ENCODE results near the gene DEPP1. TPM values are rescaled to one million over a fixed set of nuclear protein-coding genes. Genes with fewer than 3 reads are reported as not detected.
A peak's percentile ranks its signal among the peaks of the same experiment; 100 is the strongest.

The DEPP1 gene
- total and polyA plus RNA-seq, 10 of the 15 experiments (the other 5 are each of a cell fraction or from before 2014, with no cell fraction given), result 1.7 to 12.1 (median 7.3) TPM

DNA sequence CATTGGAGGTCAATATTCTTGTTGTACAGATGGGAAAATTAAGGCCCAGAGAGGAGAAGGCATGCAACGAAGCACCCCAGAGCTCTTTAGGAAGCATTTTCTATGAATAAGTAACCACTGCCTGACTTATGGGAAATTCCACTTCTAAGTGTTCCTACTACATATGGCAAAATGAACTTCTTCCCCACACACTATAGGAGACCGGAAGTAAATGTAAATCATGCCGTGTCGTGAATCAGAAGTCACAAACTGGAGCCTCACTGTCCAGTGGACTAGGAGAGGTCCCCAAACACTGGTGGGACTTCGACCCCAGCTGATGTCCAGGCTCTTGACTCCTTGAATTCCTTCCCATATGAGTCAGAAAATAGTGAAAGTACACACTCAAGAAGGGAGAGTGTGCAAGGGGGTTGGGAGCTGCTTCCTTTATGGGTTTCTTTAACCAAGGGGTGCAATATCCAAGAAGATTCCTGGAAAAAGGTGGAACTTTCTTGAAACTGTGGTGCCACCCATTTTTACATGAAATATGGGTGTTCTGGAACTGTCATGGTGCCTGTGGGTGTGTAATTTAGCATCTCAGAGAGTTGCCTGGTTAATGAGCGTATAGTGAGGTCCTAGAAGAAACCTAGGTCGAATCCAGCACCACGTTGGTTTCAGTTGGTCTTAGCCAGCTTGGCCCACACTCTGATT lies 12.3 kb downstream of the DEPP1 start (continued):
- TF ChIP-seq NR2F1 (conservative IDR thresholded peaks at IDR 0.05) (peak; percentile 17; the same call in 1 of the 2 replicates), STAT1 (conservative IDR thresholded peaks at IDR 0.05) (no peak), SIN3A (IDR thresholded peaks at IDR 0.05; ENCODE audit: low read depth, low read length) (no peak), EGR1 (IDR thresholded peaks at IDR 0.05; ENCODE audit: borderline replicate concordance in 1 of 2, low read depth in 2 of 2, low read length in 2 of 2) (no peak), SMAD1 (IDR thresholded peaks at IDR 0.05; ENCODE audit: low read depth, partially characterized antibody) (no peak), GATAD2B (conservative IDR thresholded peaks at IDR 0.05; ENCODE audit: low read depth) (0 out of 2 replicates have a peak, but pooled peaks have one; percentile 37), ZNF217 (IDR thresholded peaks at IDR 0.05) (no peak), SUPT20H (IDR thresholded peaks at IDR 0.05; ENCODE audit: borderline replicate concordance, control insufficient read depth, low read depth, low read length) (no peak), POLR2AphosphoS2 (IDR thresholded peaks at IDR 0.05; ENCODE audit: low read depth, low read length) (no peak), MEF2A (IDR thresholded peaks at IDR 0.05; ENCODE audit: insufficient read depth, low read depth, low read length) (no peak), SRF (IDR thresholded peaks at IDR 0.05; ENCODE audit: low read depth in 2 of 2, low read length in 2 of 2) (no peak), ZZZ3 (IDR thresholded peaks at IDR 0.05; ENCODE audit: control insufficient read depth, insufficient read length, low read depth) (no peak), MYB (IDR thresholded peaks at IDR 0.05; ENCODE audit: borderline replicate concordance, low read depth, low read length) (no peak)
- TF ChIP-seq, protein P1, sequence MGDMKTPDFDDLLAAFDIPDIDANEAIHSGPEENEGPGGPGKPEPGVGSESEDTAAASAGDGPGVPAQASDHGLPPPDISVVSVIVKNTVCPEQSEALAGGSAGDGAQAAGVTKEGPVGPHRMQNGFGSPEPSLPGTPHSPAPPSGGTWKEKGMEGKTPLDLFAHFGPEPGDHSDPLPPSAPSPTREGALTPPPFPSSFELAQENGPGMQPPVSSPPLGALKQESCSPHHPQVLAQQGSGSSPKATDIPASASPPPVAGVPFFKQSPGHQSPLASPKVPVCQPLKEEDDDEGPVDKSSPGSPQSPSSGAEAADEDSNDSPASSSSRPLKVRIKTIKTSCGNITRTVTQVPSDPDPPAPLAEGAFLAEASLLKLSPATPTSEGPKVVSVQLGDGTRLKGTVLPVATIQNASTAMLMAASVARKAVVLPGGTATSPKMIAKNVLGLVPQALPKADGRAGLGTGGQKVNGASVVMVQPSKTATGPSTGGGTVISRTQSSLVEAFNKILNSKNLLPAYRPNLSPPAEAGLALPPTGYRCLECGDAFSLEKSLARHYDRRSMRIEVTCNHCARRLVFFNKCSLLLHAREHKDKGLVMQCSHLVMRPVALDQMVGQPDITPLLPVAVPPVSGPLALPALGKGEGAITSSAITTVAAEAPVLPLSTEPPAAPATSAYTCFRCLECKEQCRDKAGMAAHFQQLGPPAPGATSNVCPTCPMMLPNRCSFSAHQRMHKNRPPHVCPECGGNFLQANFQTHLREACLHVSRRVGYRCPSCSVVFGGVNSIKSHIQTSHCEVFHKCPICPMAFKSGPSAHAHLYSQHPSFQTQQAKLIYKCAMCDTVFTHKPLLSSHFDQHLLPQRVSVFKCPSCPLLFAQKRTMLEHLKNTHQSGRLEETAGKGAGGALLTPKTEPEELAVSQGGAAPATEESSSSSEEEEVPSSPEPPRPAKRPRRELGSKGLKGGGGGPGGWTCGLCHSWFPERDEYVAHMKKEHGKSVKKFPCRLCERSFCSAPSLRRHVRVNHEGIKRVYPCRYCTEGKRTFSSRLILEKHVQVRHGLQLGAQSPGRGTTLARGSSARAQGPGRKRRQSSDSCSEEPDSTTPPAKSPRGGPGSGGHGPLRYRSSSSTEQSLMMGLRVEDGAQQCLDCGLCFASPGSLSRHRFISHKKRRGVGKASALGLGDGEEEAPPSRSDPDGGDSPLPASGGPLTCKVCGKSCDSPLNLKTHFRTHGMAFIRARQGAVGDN (IDR thresholded peaks at IDR 0.05), result peak; percentile 50; the same call in 1 of the 2 replicates
- TF ChIP-seq, protein P2, sequence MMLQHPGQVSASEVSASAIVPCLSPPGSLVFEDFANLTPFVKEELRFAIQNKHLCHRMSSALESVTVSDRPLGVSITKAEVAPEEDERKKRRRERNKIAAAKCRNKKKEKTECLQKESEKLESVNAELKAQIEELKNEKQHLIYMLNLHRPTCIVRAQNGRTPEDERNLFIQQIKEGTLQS (IDR thresholded peaks at IDR 0.05; ENCODE audit: borderline replicate concordance, extremely low read depth, low read depth, low read length), result no peak
- TF ChIP-seq, protein P3, sequence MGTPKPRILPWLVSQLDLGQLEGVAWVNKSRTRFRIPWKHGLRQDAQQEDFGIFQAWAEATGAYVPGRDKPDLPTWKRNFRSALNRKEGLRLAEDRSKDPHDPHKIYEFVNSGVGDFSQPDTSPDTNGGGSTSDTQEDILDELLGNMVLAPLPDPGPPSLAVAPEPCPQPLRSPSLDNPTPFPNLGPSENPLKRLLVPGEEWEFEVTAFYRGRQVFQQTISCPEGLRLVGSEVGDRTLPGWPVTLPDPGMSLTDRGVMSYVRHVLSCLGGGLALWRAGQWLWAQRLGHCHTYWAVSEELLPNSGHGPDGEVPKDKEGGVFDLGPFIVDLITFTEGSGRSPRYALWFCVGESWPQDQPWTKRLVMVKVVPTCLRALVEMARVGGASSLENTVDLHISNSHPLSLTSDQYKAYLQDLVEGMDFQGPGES (IDR thresholded peaks at IDR 0.05), result no peak
- TF ChIP-seq, protein P4, sequence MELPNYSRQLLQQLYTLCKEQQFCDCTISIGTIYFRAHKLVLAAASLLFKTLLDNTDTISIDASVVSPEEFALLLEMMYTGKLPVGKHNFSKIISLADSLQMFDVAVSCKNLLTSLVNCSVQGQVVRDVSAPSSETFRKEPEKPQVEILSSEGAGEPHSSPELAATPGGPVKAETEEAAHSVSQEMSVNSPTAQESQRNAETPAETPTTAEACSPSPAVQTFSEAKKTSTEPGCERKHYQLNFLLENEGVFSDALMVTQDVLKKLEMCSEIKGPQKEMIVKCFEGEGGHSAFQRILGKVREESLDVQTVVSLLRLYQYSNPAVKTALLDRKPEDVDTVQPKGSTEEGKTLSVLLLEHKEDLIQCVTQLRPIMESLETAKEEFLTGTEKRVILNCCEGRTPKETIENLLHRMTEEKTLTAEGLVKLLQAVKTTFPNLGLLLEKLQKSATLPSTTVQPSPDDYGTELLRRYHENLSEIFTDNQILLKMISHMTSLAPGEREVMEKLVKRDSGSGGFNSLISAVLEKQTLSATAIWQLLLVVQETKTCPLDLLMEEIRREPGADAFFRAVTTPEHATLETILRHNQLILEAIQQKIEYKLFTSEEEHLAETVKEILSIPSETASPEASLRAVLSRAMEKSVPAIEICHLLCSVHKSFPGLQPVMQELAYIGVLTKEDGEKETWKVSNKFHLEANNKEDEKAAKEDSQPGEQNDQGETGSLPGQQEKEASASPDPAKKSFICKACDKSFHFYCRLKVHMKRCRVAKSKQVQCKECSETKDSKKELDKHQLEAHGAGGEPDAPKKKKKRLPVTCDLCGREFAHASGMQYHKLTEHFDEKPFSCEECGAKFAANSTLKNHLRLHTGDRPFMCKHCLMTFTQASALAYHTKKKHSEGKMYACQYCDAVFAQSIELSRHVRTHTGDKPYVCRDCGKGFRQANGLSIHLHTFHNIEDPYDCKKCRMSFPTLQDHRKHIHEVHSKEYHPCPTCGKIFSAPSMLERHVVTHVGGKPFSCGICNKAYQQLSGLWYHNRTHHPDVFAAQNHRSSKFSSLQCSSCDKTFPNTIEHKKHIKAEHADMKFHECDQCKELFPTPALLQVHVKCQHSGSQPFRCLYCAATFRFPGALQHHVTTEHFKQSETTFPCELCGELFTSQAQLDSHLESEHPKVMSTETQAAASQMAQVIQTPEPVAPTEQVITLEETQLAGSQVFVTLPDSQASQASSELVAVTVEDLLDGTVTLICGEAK (IDR thresholded peaks at IDR 0.05; ENCODE audit: borderline replicate concordance), result no peak
- TF ChIP-seq, protein P5, sequence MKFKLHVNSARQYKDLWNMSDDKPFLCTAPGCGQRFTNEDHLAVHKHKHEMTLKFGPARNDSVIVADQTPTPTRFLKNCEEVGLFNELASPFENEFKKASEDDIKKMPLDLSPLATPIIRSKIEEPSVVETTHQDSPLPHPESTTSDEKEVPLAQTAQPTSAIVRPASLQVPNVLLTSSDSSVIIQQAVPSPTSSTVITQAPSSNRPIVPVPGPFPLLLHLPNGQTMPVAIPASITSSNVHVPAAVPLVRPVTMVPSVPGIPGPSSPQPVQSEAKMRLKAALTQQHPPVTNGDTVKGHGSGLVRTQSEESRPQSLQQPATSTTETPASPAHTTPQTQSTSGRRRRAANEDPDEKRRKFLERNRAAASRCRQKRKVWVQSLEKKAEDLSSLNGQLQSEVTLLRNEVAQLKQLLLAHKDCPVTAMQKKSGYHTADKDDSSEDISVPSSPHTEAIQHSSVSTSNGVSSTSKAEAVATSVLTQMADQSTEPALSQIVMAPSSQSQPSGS (IDR thresholded peaks at IDR 0.05; ENCODE audit: low read length), result 0 out of 2 replicates have a peak, but pooled peaks have one; percentile 46
